ENCODE results near the gene DNAL4. TPM values are rescaled to one million over a fixed set of nuclear protein-coding genes. Genes with fewer than 3 reads are reported as not detected.

Gene DNAL4
- 15.5 and 15.6 TPM in 2 replicates for total RNA-seq

GRCh38 chr22:38793721-38794466, at the start of gene DNAL4:
TSS of gene DNAL4 (minus strand) at chr22:38794143. CDS start at chr22:38782731, 11,412 bp downstream.

DNA sequence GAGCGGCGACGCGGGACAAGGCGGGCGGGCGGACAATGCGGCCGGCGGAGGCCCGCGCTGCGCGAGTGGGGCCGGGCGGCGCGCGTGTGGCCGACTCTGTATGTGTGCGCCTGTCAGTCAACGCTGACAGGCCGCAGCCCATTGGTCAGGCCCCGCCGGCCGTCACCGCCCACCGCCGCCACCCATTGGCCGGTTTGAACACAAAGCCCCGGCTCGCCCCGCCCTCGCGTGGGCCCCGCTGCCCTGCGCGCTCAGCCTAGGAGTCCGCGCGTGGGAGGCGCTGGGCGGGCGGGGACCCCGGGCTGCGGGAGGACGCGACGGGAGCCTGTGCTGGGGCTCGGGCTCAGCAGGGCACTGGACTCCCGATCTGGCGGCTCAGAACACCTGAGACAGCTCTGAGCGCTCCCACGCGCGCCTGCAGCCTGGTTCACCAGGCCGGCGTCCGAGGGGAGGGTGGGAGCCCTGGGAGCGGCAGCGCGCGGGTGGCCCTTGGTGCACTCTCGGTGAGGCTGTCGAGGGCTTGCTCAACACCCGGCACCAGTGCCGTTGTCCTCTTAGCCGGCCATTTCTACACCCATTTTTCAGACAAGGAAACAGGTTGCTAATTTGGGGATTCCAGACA, 37.9 kb downstream of the DNAL4 start, which contains the start of gene SUN2:
SUN2 (minus strand) TSS at position 88 of the 622 bp plus-strand sequence. CDS start 3,370 bp downstream, outside the sequence.

Other genes with a start within 250 kb of the DNAL4 start
- 0.23 and 1.7 TPM in 2 replicates for gene DMC1, start 224.0 kb downstream of the DNAL4 start, total RNA-seq
- gene FAM227A, start 137.8 kb downstream of the DNAL4 start, total RNA-seq: 0.09 and 1.8 TPM in 2 replicates
- 11.2 and 30.1 TPM in 2 replicates for gene CBY1, start 137.5 kb downstream of the DNAL4 start, total RNA-seq
- gene TOMM22, start 112.2 kb downstream of the DNAL4 start, total RNA-seq: 49.0 and 56.1 TPM in 2 replicates
- gene JOSD1, start 93.2 kb downstream of the DNAL4 start, total RNA-seq: 66.0 and 66.5 TPM in 2 replicates
- gene GTPBP1, start 88.2 kb downstream of the DNAL4 start, total RNA-seq: 17.0 and 26.6 TPM in 2 replicates
- 90.9 and 94.3 TPM in 2 replicates for gene SUN2, start 38.1 kb downstream of the DNAL4 start, total RNA-seq
- 5.4 and 8.5 TPM in 2 replicates for gene NPTXR, start 49.9 kb upstream of the DNAL4 start, total RNA-seq
- 57.4 and 62.0 TPM in 2 replicates for gene CBX6, start 78.1 kb upstream of the DNAL4 start, total RNA-seq
- gene APOBEC3A, start 163.5 kb upstream of the DNAL4 start, total RNA-seq: not detected in 2 replicates
- 0.23 and 0.34 TPM in 2 replicates for gene APOBEC3B, start 188.2 kb upstream of the DNAL4 start, total RNA-seq
- gene APOBEC3C, start 220.1 kb upstream of the DNAL4 start, total RNA-seq: 15.9 and 30.5 TPM in 2 replicates
- gene APOBEC3D, start 227.0 kb upstream of the DNAL4 start, total RNA-seq: 0.58 and 6.6 TPM in 2 replicates
- gene APOBEC3F, start 246.7 kb upstream of the DNAL4 start, total RNA-seq: 1.5 and 8.9 TPM in 2 replicates